Prostate gland (tissue), 2 donors: ENCODE results near the gene ALG11.

Source experiments
- CTCF ChIP-seq, 4 experiments: fragments of 200-600 bp in 2 of 4; fragments of 450-650 bp in 2 of 4; sonication (generic) in 2 of 4; IDR thresholded peaks; 1 replicate in 3 of 4; 2 replicates in 1 of 4; pipeline ENCODE4 v1.5.1; 2016 to 2019; ENCODE audit warnings: antibody characterized with exemption in 4 of 4, mild to moderate bottlenecking in 2 of 4, moderate library complexity in 2 of 4
- POLR2A ChIP-seq: fragments of 450-650 bp; IDR thresholded peaks from one replicate; pipeline ENCODE4 v1.6.1; 2016; ENCODE audit warnings: antibody characterized with exemption, mild to moderate bottlenecking
- POLR2AphosphoS5 ChIP-seq: sonication (generic); formaldehyde crosslinking; IDR thresholded peaks from one replicate; pipeline ENCODE4 v1.6.1; 2017; ENCODE audit warnings: antibody characterized with exemption

GRCh38 chr13:51993713-51994112, 18.5 kb upstream of the ALG11 start:
- TF ChIP-seq CTCF (IDR thresholded peaks at IDR 0.05), result no peak
- no peak for TF ChIP-seq POLR2A
- TF ChIP-seq POLR2AphosphoS5, result no peak
